ENCODE data around the gene SMYD3. TPM values are rescaled to one million over a fixed set of nuclear protein-coding genes. Genes with fewer than 3 reads are reported as not detected.

Gene SMYD3
- total RNA-seq, 1 donor from 2014 or later = 23.8 TPM

DNA sequence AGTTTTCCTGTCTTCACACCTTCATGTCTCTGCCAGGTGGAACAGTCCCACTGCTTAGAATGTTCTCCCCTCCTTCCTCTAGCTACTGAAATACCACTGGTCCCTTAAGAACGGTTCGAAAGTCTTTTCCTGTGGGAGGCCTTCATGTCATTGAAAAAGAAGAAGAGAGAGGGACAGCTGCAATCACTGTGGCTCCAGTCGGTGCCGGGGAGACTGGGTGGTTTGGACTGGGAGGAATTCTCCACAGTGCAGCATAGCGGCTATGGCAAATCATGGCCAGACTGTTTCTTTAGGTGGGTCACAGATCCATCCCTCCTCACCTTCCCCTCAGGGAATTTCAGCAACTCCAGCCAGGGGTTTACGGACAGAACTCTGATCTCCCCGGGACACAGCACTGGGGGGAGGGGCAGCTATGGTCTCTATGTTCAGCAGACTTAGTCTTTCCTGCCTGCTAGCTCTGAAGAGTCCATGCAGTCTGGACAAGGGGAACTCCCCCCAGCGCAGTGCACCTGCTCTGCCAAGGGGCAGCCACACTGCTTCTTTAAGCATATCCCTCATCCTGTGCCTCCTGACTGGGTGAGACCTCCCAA, 567.2 kb downstream of the SMYD3 start:
- TF ChIP-seq CTCF (conservative IDR thresholded peaks at IDR 0.05; ENCODE audit: low read depth, low read length) = no peak

DNA sequence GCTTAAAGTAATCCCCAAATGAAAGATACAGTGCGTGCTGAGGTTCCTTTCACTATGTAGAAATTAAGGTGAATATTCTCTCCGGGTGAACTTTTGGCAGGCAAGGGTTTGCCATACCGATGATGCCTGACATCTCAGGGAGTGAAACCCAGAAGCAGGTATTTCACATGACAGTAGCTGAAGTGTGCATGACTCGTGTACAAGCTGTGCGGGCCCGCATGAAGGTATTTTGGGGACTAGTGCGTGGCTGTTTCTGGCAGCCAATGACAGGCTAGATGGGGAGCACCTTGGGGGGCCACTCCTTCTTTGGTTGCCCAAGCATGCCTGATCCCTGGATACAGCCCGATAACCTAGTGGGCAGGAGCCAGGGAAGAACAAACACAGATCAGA, 569.0 kb downstream of the SMYD3 start:
- DNase-seq (ENCODE audit: low read depth) = no peak
- no peak for TF ChIP-seq CTCF (conservative IDR thresholded peaks at IDR 0.05; ENCODE audit: low read depth, low read length)
- no peak overlapping the region for H3K4me3 ChIP-seq (ENCODE audit: low read depth, low read length)

More for the DNA sequence above, 567.2 kb downstream of the SMYD3 start:
- no peak for DNase-seq (ENCODE audit: low read depth)
- no peak overlapping the region for H3K4me3 ChIP-seq (ENCODE audit: low read depth, low read length)

DNA sequence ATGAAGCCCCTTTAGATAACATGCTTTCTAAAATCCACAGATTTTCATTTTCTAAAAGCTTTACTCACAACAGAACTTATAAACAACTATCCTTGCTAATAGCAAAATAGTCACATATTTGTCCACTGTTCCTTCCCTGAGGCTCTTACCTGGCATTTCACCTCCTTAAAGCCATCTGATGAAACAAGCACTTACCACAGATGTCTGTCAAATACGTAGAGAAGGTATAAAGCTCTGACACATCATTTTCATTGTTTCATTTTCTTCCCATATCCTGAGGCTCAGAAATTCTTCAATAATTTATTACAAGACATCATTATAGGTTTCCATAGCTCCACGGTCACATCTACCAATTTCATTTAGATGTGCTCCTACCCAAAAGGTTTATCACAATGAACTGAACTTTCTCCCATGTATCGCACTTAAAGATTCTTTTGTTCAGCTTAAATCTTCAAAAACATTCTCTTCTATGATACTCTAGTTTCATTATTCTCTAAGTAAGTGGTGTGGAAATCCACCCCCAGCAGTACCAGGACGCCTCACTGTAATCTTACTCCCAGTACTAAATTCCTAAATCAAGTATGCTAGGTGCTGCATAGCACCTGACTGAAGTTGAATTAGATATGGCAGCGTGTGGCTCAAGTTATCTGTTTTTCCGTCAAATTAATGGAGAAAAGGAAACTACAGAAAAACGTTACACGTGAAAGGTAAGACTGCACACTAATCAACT, 569.6 kb downstream of the SMYD3 start:
- no peak overlapping the region for H3K4me3 ChIP-seq (ENCODE audit: low read depth, low read length)
- no peak for DNase-seq (ENCODE audit: low read depth)
- no peak for TF ChIP-seq CTCF (conservative IDR thresholded peaks at IDR 0.05; ENCODE audit: low read depth, low read length)

DNA sequence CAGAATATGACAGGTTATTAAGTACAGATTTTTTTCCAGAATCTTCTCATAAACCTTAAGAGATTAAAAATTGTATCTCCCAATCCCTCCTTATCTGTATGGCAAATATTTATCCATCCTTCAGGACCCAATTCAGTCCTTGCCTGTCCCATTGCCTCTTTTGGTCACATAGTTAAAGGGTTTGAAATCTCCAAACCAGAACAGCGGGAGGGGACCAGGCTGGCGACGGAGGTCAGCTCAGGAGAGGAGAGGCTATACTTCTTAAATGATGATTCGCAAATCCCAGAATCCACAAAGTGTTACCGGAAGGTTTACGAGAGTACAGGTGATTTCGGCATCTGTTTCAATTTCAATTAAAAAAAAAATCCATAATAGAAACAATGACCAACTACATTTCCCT, 572.7 kb downstream of the SMYD3 start:
- DNase-seq (ENCODE audit: low read depth) = no peak
- no peak overlapping the region for H3K4me3 ChIP-seq (ENCODE audit: low read depth, low read length)
- TF ChIP-seq CTCF (conservative IDR thresholded peaks at IDR 0.05; ENCODE audit: low read depth, low read length) = no peak

DNA sequence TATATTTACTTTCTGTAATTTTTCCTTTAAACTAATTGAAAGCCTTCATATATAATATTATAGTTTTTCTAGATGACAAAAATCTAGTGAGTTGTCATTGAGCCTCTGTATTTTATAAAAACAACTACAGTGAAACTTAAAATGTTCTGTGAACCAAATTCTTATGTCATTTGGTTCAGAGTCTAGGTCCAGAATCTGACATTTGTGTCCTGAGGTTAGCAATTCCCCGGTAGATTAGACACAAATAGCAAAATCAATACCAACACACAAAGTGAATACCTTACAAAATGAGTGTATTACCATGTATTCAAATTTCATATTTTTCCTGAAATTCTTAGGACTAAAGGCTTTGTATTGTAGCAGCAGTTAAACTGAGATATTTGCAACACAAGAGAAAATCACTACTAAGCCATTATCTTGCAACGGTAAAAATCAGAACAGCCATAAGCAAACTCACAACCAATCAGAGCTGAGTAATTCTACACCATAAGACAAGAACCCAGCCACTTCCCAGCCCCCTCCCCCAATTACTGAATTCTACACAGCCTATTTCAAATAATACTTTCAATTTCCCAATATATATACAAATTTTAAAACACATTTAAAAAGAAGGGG, 573.5 kb downstream of the SMYD3 start:
- DNase-seq (ENCODE audit: low read depth) = no peak
- no peak overlapping the region for H3K4me3 ChIP-seq (ENCODE audit: low read depth, low read length)
- no peak for TF ChIP-seq CTCF (conservative IDR thresholded peaks at IDR 0.05; ENCODE audit: low read depth, low read length)

DNA sequence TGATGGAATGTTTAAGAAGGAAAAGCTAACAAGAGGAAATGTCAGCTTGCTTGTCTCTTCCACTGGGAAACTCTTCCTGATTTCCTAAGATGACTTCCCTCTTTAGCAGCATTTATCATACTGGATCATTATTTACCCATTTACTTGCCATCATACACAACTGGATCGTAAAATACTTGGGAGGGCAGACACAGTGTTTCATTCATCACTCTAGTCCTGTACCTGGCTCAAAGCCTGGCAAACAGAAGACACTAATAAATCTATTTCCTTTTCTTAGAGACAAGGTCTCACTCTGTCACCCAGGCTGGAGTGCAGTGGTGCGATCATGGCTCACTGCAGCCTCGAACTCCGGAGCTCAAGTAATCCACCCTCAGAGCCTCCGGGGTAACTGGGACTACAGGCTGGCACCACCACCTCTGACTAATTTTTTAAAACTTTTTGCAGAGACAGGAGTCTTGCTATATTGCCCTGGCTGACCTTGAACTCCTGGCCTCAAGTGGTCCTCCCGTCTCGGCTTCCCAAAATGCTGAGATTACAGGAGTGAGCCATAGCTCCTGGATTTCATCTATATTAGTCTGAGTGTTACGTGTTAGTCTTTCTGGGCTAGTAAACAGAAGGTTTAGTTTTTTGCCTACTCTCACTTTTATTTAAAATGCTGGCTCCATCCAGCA, 574.6 kb downstream of the SMYD3 start:
- no peak for DNase-seq (ENCODE audit: low read depth)
- no peak overlapping the region for H3K4me3 ChIP-seq (ENCODE audit: low read depth, low read length)
- no peak for TF ChIP-seq CTCF (conservative IDR thresholded peaks at IDR 0.05; ENCODE audit: low read depth, low read length)
